HG03558 (cell line): Measurements from ENCODE around the gene SDE2.
"Not testable (repeated sequence)": the region's sequence is repeated elsewhere in the genome, so short reads cannot be mapped to it uniquely, and the experiment has no call there.

ENCODE experiments used
- ATAC-seq: cut with Tn5 transposase; IDR thresholded peaks from one replicate; pipeline ENCODE4 v1.9.1; 2021; ENCODE audit warnings: moderate number of reproducible peaks; ENCODE audit not compliant: unreplicated experiment; ENCODE audit errors: extremely low read depth

The SDE2 gene

GRCh38 chr1:225946803-225947202, 52.3 kb downstream of the SDE2 start:
- no peak for ATAC-seq

DNA sequence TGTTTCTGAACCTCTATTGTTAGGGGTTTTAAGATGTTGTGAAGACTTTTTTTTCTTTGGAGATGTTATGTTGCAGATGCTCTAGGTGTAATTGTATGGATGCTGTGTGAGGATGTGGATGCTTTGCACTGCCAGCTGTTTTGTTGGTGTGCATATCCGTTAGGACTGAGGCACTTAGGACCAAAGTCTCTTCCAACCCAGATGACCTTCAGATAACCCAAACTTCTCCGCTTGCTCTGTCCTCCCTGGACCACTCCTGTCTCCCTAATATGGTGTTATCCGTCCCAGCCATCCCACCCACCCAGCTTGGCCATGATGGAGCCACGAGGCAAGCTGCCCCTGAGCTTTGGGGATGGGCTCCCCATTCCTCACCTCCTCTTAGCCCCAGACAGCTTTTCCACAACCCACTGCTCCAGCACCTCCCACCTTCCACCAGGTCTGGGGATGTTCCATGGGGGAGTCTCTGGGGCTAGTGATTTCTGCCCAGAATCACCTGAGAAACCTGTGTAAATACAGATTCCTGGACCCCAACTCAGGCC, 53.0 kb downstream of the SDE2 start:
- no peak for ATAC-seq

DNA sequence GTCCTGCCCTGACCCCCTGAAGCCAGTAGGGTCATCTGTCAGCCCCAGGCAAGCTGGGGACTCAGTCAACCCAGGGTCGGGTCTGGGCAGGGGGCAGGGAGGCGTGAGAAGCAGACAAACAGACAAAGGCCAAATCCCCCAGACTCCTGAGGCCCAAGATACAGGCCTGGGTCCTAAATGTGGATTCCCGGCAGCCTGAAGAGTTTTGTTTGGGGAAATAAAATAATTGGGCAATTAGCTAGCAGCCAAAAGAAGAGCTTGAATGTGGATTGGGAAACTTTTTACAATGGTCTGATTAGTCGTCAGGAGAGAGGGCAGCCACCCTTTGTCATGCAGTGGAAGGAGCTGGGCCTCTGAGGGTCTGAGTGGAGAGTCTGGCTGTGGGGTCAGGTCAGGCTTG, 53.6 kb downstream of the SDE2 start:
- ATAC-seq: no peak

DNA sequence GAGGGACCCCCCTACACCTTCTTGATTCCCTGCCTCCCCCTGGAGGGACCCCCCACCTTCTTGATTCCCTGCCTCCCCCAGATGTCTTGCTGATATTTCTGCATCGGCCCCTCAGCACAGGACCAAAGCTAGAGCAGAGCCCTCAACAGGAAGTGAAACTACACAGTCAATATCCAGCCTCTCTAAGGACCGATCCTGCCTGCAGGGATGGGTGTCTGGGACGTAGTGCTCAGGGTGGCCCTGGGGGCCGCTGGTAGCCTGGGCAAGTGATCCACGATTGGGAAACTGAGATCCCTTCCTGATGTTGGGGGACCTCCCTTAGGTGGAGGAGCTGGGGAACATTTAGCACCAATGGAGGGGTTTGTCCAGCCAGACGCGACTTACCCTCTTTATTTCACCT, 54.2 kb downstream of the SDE2 start:
- ATAC-seq: no peak

- ATAC-seq: no peak
Measured at GRCh38 chr1:225944387-225944786, 54.8 kb downstream of the SDE2 start.

- no peak for ATAC-seq
Measured at GRCh38 chr1:225943582-225943981, 55.6 kb downstream of the SDE2 start.

DNA sequence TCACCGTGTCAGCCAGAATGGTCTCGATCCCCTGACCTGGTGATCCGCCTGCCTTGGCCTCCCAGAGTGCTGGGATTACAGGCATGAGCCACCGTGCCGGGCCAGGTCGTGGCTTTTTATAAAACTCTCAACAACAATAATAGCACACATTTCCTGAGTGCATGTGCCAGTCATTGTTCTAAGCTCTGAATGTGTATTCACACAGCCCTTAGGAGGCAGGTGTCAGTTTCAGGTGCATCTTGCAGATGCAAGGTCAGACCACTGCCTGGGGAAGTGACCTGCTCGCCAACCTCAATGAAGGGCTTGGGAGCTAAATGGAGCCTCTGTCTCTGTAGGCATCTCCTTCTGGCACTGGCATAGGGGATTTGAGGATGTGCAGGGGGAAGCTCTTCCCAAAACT, 56.6 kb downstream of the SDE2 start:
- ATAC-seq: peak; percentile 77

- no peak for ATAC-seq
Measured at GRCh38 chr1:225941942-225942222, 57.3 kb downstream of the SDE2 start.

DNA sequence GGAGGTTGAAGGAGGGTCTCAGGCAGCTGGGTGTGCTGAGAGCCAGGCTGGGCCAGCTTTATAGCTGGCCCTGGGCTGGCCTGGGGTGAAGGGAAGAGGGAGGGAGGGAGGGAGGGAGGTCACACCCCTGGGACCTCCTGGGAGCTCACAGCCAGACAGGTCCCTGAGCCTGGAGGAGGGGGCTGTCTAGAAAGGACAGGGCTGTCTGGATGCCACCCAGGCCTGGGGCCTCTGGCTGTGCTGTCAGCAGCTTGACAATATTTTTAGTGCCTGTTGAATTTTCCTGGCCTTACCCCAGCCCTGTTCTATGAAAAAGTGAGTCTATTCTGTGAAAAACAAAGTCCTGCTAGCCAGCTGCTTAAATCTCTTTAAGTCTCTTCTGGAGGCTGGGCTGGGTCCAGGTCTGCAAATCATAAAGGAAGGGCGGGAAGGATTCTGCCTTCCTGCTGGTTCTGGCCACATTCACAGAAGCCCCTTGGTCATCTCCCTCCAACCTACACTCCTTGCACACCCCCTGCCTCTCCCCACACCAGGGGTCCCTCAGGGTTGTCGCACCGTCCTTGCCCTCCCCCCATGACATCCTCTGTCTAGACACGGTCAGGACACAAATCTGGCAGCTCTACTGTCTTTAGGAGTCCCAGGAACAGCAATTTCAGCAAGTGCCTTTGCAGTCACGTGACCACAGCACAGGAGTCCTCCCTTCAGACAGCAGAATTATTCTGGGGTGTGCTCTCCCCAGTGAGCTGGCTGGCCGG, 57.8 kb downstream of the SDE2 start, which contains the start of gene LEFTY2:
Gene LEFTY2 (minus strand): TSS at position 34 of the 755 bp plus-strand sequence. CDS start 80 bp downstream, outside the sequence.
- no peak for ATAC-seq

DNA sequence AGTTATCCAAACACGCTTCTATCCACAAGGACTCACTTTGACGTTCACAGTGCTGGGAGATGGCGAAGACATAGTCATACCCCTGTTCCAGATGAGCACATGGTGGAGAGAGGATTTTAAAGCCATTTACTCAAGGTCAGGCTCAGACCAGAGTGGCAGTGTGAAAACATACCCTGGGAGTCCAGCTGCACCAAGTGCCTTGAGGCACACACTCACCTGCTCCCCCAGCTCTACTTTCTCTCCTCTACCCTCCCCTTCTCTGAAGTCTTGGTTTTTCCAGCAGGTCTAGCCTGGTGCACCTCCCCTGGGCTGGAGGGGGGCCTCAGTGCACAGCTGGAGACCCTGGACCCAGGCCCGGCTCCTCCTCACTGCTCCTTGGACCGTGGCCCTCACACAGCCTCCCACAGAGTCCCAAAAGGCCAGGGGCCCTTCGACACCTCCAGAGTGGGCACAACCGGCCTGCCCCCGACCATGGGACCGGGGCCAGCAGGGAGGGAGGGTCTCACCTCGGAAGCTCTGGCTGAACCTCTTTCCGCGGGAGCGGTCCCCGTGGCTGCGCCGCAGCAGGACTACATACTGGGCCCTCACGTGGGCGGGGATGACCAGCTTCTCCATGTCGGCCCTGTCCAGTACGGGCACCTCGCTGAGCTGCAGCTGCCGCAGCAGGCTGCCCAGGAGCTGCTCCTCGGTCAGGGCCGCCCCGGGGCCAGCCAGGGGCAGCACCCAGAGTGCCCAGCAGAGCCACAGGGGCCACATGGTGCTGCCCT, 58.6 kb downstream of the SDE2 start:
- ATAC-seq: no peak

DNA sequence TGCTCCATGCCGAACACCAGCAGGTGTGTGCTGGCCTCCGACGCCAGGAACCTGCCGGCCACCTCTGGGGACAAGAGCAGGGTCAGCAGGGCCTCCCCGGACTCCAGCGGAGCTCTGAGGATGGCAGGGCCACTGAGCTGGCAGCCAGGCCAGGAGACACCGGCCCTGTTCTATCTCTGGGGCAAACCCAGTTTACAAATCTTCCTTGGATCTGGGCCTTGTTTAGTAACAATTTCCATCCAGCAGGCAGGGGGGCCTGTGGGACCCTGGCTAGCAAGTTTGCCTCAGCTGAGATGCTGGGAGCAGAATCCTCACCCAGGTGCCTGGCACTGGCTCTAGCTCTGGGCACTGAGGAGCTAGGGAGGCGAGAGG, 59.2 kb downstream of the SDE2 start:
- ATAC-seq: not testable (repeated sequence)

GRCh38 chr1:225939097-225939938, 59.8 kb downstream of the SDE2 start:
- ATAC-seq: not testable (repeated sequence)

- ATAC-seq: no peak
Measured at GRCh38 chr1:225937048-225937968, 61.8 kb downstream of the SDE2 start.

DNA sequence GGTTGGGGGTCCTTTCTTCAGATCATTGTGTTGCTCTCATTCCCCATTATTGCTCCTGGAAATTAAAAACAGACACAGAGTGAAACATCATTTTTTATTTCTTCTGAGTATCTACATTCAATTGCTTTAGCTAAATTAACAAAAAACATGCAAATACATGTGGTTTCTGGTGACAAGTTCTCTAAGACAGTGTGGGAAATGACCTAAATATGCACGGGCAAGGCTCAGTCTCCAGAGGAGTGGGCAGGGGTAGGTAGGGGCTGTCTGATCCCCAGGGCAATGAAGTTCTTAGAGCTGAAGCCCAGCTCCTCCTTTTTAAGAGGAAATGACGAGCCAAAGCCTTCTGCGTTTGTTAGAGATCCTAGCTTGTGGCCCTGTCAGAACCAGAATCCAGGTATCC, 62.6 kb downstream of the SDE2 start:
- ATAC-seq: no peak

GRCh38 chr1:225936086-225936485, 63.1 kb downstream of the SDE2 start:
- not testable (repeated sequence) for ATAC-seq

- ATAC-seq: no peak
Measured at GRCh38 chr1:225934711-225935110, 64.4 kb downstream of the SDE2 start.

GRCh38 chr1:225933072-225933471, 66.1 kb downstream of the SDE2 start:
- ATAC-seq: no peak
